Measurements from ENCODE around the gene FOXL3.

The FOXL3 gene

DNA sequence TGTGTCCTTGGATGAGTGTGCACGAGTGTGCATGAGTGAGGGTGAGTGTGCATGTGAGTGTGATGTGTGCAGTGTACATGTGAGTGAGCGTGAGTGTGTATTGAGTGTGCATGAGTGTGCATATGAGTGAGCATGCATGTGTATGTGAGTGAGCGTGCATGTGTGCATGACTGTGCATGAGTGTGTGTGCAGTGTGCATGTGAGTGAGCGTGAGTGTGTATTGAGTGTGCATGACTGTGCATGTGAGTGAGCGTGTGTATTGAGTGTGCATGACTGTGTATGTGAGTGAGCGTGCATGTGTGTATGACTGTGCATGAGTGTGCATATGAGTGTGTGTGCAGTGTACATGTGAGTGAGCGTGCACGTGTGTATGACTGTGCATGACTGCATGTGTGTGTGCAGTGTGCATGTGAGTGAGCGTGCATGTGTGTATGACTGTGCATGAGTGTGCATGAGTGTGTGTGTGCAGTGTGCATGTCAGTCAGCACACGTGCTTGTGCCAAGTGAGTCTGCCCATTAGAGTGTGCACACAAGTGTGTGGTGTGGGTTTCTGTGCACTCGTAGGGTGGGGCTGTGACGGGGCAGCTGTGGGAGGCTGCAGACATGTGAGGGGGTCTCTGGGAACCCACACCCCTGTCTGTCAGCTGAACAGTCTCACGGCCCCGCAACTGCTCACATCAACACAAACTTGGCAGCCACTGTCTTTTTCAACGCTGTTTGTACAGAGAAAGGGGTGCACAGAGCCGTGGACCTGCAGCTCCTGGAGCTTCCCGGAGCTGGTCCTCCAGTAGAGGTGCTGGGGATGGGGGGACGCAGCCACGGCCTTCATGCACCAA, 14.8 kb downstream of the FOXL3 start:
- no peak for DNase-seq

DNA sequence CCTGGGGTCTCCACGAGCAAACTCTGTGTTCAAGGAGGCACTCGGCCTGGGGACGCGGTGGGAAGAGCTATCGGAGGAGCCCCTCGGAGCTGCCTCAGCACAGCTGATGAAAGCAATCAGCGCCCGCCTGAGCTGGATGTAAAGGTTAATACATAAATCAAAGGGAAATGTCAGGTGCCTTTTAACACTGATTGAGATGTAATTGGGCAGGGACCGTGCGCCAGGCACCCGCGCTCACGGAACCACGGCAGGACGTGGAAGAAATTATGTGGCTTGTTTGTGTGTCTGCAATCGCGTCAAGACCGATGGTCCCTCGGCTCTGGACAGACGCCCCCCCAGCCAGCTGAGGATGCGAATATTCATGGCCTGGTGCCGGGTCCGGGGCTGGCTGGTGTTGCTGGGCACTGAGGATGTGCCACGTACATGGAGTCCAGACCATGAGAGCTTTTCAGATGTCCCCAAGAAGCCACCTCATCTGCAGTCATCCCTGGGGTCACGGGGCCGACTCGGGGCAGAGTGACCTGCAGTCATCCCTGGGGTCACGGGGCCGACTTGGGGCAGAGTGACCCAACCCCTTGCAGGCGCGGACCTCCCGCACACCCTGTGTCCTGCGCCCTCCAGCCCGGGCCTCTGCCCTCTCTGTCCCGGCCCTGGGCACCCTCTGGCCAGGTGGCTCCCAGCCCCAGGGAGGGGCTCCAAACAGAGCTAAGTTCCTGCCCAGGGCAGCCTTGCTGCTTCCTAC, 15.6 kb downstream of the FOXL3 start:
- DNase-seq = no peak

DNA sequence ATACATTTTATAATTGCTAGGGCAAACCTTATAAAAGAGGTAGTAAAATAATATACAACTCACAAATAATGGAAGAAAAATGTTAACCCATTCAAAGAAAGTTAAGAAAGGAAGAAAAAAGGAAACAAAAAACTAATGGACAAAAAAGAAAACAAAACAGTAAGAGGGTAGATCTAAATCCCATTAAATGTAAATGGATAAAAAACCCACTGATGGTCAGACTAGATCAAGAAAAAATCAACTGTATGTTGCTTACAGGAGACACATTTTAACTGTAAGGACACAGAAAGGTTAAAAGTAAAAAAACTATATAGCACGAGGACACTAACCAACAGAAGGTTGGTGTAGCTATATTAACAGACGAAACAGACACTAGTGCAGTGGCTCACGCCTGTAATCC, 18.0 kb downstream of the FOXL3 start:
- DNase-seq = no peak

DNA sequence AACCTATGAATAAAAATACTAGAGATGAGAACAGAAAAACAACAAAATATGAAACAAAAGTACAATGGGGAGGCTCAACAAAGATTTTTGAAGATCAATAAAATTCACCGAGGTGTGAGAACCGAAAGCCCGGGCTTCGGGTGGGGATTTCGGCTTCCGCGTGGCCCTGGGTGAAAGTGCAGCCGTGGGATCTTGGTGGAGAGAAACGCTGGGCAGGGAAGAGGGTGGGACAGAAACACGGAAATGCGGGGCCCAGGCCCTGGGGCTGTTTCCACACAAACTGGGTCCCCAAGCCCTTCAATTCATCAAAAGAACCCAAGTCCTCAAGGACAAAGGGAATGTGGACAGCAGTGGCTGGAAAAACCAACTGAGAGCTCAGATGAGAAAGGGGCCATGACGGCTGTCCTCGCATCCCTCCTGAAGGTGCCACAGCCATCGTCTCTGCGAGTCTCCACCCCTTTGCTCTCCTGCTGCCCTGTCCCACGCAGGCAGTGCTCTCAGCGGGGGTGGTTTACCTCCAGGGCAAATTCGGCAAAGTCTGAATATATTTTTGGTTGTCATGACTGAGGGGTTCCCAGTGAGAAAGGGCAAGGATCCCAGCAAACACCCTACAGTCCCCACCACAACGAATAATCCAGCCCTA, 19.7 kb downstream of the FOXL3 start:
- DNase-seq = no peak

DNA sequence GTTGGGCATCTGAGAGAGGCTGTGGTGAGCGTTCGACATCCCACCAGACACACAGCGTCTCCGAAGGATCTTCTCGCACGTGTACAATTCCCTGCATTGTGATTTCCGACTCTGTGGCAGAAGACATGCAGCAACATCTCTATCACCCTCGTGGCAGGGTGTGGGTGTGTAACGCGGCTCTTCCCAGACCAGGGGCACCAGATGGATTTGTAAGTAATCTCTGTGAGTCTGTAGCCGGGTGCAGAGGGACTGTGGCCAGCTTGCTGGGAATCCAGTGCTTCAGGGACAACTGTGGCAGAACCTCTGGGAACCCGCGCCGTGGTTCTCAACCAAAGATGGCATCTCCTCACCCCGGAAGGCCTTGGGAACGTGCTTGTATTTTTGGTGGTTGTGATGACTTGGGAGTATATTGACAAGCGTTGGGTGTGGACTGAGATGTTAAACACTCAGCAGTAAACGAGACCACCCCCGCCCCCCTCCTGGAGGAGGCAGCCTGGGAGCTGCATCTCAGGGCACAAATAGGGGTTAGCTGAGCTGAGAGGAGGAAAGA, 21.2 kb downstream of the FOXL3 start:
- DNase-seq = no peak

DNA sequence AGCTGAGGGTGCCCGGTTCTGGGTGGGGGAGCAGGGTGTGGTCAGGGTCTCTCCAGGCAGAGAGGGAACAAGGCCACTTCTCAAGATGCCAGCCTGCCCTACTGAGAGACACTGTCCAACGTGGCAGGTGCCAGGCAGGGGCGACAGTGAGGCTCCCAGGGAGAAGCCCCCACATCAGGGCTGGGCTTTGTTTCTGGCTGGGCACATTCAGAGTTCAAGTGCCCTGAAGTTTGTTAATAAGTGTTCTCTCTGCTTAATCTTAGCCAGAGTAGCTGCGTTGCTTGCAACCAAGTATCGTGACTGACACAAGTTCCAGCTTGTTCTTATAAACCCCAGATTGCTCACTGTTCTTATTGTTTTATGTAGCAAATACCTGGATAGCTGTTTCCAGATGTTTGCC, 21.8 kb downstream of the FOXL3 start:
- DNase-seq = no peak

DNA sequence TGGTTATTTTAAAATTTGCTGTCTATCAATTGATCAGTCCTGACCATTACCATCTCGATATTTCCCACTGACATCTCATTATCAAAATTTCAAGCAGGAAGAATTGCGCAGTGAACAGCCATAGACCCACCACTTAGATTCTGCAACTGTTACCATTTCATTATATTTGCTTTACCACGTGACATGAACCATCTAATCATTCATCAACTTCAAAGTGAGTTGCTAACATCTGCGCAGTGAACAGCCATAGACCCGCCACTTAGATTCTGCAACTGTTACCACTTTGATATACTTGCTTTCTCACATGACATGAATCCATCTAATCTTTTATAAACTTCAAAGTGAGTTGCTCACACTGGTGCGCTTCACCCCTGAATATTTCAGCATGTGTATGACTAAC, 22.5 kb downstream of the FOXL3 start:
- DNase-seq = no peak

DNA sequence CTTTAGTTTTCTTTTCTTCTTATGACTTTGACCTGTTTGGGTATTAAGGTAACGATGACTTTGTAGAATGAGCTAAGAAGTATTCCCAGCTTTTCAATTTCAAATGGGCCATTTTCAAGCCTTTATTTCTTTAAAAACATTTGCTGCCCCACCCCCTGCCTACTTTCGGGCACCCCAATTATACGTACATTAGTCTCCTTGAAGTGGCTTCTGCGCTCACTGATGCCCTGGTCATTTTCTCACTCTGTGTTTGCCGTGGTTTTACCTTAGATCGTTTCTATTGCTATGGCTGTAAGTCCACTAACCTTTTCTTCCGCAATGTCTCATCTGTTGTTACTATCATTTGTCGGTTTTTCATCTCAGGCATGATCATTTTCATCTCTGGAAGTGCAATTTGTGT, 24.9 kb downstream of the FOXL3 start:
- DNase-seq = no peak

DNA sequence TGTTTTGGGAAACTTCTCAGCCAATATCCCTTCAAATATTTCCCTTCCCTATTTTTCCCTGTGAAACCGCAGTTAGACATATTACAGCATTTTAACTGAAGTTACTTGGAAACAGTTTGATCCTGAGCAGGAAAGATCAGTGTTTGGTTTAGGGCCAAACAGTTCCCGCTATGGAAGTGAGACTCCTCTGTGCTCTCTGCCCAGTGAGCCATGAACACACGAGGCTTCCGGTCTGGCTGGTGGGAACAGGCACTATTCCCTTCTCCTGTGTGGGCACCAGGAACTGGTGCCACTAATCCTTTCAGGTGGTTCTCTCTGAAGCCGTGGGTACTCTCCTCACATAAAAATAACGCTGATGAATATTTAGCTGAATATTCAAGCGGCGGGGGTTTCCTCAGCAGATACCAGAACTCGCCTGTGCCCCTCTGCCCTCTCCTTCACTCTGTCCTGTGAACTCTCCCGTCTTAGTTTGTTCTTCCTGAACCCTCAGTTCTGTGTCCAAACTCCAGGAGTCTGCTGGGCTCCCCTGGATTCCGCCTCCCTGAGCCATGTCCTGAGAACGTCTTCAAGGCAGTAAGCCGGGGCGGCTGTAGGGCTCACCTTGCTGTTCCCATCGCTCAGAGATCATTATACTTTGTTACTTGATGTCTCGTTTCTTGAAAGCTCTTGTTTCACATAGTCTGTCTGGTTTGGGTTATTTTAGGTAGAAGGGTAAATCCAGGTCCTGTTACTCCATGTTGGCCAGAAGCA, 25.7 kb downstream of the FOXL3 start:
- no peak for DNase-seq

DNA sequence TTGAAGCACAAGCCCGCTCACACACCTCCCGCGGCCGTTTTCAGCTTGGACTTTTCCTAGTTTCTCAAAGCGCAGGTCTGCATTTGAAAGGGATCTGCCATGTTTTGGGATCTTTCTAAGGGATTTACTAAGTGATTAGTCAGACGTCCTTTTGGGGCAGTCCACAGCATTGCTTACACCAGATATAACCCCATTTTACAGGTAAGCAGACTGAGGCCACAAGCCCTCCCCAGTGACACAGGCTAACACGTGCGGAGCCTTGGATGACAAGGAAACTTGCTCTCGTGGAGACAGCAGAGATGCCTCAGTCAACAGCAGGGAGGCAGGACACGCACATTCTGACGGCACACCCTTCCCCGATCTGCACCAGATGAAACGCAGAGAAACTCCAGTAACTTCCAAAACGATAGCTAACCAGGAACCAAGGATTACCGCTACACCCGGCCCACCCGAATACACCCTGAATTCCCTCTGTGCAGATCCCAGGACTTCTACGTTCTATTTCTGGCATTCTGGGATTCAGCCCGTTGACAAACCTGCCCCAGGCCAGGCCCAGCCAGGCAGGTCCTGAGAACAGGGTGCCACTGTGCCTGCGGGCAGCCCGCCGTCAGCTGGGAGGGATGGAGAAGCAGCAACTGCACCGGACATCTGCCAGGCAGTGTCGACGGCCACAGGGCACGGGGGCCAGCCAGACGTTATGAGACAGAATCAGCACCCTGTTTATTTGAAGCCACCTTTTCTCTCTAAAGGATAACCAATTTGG, 27.9 kb downstream of the FOXL3 start:
- no peak for DNase-seq

DNA sequence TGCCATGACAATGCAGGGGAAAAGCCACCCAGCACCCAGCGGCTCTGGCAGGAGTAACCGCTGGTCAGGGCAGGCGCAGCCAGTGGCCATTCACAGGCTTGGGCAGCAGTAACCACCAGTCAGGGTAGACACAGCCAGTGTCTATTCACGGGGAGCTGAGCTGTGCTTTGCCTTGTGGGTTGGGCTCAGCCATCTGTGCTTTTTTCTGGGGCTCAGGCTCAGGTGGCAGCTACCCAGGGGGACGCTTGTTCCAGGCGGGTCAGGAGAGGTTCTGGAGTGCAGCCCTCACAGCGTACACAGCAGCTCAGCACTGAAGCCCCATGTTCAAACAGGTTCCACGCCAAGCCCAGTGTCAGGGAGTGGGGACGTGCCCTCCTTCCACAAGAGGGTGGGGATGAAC, 28.5 kb downstream of the FOXL3 start:
- no peak for DNase-seq

DNA sequence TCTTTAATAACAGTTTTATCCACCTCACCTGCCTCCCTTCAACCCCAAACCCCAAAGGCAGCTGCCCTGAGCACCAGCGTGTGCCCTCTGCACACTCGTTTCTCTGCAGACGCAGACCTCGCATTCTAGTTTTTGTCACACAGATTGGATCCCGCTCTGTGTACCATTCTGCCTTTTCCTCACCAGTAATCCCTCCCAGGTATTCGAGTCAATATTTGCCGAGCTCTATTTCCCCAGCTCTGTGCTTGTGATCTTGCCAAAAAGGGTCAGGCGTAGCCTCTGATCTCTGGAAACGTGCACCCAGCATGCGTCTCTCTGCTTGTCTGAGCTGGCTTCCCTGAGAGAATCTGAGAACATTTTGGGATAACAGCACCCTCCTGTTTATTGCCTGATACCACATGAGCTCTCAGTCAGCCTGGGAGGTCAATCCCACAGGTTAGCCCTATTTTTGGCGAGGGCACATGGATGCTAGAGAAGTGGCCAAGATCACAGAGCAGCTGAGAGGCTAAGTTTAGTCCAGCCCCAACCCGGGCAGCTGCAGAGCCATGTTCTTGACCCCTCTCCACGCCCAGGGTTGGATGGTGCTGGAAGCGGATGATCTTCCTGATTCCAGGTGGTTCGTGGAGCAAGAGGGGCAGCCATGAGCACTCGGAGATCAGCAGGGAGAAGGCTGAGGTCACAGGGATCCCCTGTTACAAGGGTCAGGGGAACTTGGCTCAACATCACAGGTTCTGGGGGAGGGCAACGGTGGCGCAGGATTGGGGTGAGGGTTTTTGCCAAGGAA, 29.1 kb downstream of the FOXL3 start:
- no peak for DNase-seq

DNA sequence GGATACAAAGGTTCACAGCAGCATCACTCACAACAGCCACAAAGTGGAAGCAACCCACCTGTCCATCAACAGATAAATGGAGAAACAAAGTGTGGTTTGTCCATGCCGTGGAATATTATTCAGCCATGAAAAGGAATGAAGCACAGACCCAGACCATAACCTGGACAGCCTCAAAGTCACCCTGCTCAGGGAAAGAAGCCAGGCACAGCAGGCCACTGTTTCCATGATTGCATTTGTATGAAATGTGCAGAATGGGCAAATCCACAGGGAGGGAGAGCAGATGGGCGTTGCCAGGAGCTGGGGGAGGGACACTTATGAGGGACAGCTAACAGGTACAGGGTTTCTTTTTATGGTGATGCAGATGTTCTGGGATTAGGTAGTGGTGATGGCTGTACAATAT, 30.3 kb downstream of the FOXL3 start:
- DNase-seq = no peak

DNA sequence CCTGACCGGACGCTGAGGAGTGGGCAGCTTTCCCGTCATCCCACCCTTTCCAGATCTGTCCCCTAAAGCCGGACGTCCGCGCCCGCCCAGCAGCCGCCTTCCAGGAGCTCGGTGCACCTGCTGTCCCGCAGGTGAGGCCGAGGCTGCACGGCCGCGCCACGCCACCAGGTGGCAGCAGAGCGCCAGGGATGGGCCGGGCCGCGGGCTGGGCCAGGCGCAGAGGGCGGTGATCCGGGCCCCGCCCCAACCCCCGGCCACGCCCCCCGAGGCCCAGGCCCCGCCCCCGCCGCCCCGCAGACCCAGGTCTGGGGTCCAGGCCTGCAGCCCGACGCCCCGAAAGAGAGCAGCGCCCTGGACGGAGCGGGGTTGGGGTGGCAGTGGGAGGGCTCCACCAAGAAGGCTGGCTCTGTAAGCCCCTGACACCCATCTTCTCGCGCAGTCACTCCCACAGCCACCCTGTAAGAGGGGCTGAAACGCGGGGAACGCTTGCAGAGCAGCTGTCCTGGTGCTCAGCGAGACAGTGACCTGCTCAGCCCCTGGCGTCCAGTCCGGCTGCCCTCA, 32.2 kb downstream of the FOXL3 start:
- DNase-seq = peak; percentile 67

DNA sequence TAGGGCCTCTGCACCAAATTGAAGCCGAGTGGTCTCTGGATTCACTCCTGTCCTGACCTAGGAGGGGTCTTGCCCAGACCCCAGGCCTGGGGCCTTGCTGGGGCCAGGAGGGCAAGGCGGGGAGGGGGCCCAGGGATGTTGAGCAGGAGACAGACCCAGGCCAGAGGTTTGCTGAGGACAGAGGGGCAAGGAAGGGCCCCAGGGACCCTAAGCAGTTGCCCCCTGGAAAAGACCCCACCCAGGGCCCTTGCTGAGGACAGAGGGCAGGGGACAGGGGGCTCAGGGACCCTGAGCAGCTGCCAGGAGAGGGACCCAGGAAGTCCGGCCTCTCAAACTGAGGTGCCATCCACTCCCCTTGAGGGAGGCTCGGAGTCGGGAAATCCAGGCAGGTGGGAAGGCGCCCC, 32.7 kb downstream of the FOXL3 start:
- DNase-seq = no peak

DNA sequence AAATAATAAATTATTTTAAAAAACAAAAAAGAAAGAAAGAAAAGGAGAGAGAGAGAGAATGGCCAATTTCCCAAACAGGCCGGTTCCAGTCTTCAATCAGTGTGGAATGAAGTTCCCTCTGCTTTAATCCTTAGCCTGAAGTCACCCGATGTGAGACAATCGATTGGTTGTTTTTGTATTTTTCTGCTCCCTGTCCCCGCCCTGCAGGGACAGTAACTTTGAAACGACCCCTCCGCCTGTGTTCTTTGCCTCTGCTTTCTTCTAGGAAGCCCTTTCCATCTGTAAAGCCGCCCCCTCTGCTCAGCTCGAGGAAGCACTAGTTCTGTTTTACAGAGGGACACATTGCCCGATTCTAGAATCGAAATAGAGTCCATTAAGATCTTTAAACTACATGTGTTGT, 33.4 kb downstream of the FOXL3 start:
- no peak for DNase-seq

DNA sequence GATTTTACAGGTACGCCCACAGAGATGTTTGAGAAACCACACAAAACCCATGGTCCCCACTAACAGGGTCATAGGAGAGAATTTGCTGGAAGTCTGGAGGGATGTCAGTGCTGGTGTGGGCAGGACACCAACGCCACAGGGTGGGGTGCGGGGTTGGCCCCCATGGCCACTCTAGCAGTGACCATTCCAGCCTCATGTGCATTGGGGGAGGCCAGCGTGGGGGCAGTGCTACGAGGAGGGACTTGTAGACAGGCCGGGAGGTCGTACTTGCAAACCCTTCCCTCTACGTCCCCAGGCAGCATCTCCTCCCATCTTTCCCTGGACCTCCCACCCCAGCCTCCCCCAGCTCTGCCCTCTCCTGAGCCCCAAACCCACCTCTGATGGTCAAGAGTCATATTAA, 34.0 kb downstream of the FOXL3 start:
- DNase-seq = no peak

DNA sequence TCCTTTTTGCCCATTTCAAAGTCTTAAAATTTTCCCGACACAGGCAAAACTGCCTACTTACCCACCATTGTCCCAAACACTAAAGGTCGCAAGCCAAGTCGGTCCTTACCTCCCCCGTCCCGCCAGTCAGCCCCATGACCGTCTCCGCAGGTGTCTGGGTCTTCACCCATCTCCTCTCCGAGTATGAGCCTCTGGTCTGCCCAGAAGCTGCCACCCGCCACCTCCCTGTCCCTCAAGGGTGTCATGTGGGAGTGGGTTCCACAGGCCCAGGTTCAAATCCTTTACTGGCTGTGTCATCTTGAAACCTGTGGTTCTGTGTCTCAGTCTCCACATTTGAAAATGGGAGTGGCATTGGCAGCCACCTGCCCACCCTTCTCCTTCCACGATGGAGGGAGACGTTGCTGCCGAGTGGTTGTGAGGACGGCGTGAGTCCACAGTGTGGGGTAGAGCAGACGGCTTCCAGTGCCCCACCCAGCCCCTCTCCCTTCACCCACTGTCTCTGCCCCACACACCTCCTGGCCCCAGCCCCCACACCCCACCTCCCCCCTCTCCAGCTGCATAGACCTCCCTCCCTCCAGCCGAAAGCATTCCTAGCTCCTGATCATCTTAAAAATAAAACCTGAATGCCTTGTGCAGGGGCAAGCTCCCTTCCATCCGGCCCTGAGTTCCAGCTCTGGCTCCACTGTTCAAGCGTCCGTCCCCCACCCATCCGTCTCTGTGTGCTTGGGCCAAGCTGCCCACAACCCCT, 35.3 kb downstream of the FOXL3 start:
- DNase-seq = no peak

DNA sequence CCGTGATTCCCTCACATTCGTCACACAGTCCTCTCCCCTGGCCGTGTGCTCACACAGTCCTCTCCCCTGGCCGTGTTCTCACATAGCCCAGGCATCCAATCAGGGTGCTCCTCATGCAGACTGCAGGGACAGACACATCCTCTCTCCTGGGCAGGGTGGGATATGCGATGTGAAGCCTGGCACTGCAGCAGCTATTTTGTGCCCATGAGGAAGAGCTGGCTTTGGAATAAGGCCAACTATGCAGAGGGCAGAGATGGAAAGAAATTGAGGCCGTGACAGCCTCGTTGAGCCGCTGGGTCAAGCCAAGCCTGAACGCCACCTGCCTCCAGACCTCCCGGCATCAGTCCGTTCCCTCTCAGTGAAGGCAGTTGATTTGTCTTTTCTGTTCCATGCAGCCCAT, 35.8 kb downstream of the FOXL3 start:
- DNase-seq = no peak

DNA sequence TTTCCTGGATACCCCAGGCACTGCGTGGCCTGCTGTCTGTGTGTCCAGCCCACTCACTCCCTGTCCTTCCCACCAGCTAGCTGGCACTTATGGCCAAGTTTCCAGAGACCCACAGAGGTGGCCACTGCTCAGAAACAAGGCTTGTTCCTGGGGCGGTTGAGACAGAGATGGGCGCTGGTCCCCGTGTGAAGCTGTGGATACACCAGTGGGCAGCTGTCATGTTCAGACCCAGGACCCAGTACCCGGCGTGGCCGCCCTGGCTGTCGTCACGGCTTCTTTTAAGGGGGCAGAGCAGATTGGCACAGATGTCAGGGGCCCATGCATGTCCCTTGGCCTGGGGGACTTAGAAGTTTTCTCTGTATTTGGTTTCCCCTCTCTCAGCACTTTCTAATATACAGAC, 36.3 kb downstream of the FOXL3 start:
- no peak for DNase-seq
